Upper lobe of left lung (tissue), 6 donors: ENCODE measurements around the gene ATP2A3. TPM values are rescaled to one million over a fixed set of nuclear protein-coding genes. Genes with fewer than 3 reads are reported as not detected.

Experiments
- ATAC-seq, 2 donors: fragments of 200-7000 bp; cut with Tn5 transposase; one replicate each; pipeline ENCODE4 v1.9.1; 2022; ENCODE audit warnings: mild to moderate bottlenecking in 2 of 2, moderate library complexity in 2 of 2; ENCODE audit not compliant: low FRiP score in 2 of 2
- DNase-seq, 2 donors: peaks; one replicate each; pipeline ENCODE4 v3.0.0-alpha.2; 2019 to 2020
- H3K27ac ChIP-seq, 4 donors: fragments of 200-600 bp; sonication (generic); one replicate each; pipeline ENCODE4 v1.5.1; 2016 to 2019
- H3K27me3 ChIP-seq, 4 donors: fragments of 200-600 bp; sonication (generic); one replicate each; pipeline ENCODE4 v1.5.1; 2017 to 2019
- H3K36me3 ChIP-seq, 4 donors: fragments of 200-600 bp; sonication (generic); one replicate each; pipeline ENCODE4 v1.5.1; 2016 to 2019
- H3K4me1 ChIP-seq, 4 donors: fragments of 200-600 bp; sonication (generic); one replicate each; pipeline ENCODE4 v1.5.1; 2018 to 2019
- H3K4me3 ChIP-seq, 4 donors: fragments of 200-600 bp; sonication (generic); one replicate each; pipeline ENCODE4 v1.5.1; 2017 to 2019; ENCODE audit warnings: mild to moderate bottlenecking in 2 of 4, moderate library complexity in 1 of 4
- H3K9me3 ChIP-seq, 4 donors: fragments of 200-600 bp; sonication (generic); one replicate each; pipeline ENCODE4 v1.5.1; 2018 to 2019
- EP300 ChIP-seq, 4 donors: sonication (generic); formaldehyde crosslinking; IDR thresholded peaks; one replicate each; pipeline ENCODE4 v1.5.1; 2017; ENCODE audit warnings: antibody characterized with exemption in 4 of 4, control low read depth in 2 of 4
- POLR2A ChIP-seq, 4 donors: fragments of 450-650 bp; IDR thresholded peaks; one replicate each; pipeline ENCODE4 v1.5.1; 2016 to 2017; ENCODE audit warnings: antibody characterized with exemption in 4 of 4, mild to moderate bottlenecking in 2 of 4
- POLR2AphosphoS5 ChIP-seq, 2 donors: sonication (generic); formaldehyde crosslinking; IDR thresholded peaks; one replicate each; pipeline ENCODE4 v1.5.1; 2017; ENCODE audit warnings: antibody characterized with exemption in 2 of 2
- WGBS, 2 donors: methylation state at CpG; one replicate each; pipeline ENCODE4 v1.1.5; 2017 to 2018; 5-methylcytosine and 5-hydroxymethylcytosine counted together
- total RNA-seq, 6 donors: library from RNA; depleted of rRNA in 4 of 6; stranded (reverse); fragments of >200 nt in 4 of 6; gene quantifications; one replicate each; pipeline versions ENCODE4 v1.1.0 to v1.2.1, GENCODE V29; 2016 to 2021
- TF ChIP-seq, protein P1 (sequence below), 6 experiments: fragments of 450-650 bp in 4 of 6; fragments of 200-600 bp in 2 of 6; sonication (generic) in 2 of 6; IDR thresholded peaks; one replicate each; pipeline ENCODE4 v1.5.1; 2016 to 2019; ENCODE audit warnings: antibody characterized with exemption in 6 of 6
- donor health status: DM: no; HTN: no; CAD: no; lungs with moderate emphysema.
- donor health status: DM: no; HTN: yes; CAD: no; lungs with severe emphysema.

The ATP2A3 gene
- total RNA-seq, 6 donors from 2014 or later: 27.9 to 82.8 (median 41.4) TPM

- Histone ChIP-seq H3K4me1 (peaks cover 22 to 38% (median 33%) of the 10 kb centered on the region in 4 donors), H3K9me3 (no peaks in the 10 kb centered on the region), H3K36me3 (no peaks in the 10 kb centered on the region), H3K27ac (no peak overlapping the region), H3K4me3 (no peak overlapping the region), H3K27me3 (no peaks in the 10 kb centered on the region)
- TF ChIP-seq POLR2A (IDR thresholded peaks at IDR 0.05) (no peak), POLR2AphosphoS5 (IDR thresholded peaks at IDR 0.05) (no peak), EP300 (IDR thresholded peaks at IDR 0.05) (no peak)
- TF ChIP-seq, protein P1, sequence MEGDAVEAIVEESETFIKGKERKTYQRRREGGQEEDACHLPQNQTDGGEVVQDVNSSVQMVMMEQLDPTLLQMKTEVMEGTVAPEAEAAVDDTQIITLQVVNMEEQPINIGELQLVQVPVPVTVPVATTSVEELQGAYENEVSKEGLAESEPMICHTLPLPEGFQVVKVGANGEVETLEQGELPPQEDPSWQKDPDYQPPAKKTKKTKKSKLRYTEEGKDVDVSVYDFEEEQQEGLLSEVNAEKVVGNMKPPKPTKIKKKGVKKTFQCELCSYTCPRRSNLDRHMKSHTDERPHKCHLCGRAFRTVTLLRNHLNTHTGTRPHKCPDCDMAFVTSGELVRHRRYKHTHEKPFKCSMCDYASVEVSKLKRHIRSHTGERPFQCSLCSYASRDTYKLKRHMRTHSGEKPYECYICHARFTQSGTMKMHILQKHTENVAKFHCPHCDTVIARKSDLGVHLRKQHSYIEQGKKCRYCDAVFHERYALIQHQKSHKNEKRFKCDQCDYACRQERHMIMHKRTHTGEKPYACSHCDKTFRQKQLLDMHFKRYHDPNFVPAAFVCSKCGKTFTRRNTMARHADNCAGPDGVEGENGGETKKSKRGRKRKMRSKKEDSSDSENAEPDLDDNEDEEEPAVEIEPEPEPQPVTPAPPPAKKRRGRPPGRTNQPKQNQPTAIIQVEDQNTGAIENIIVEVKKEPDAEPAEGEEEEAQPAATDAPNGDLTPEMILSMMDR (IDR thresholded peaks at IDR 0.05): no peak
- DNase-seq: no peak
- 86 to 93% methylated on average over 6 to 8 of the region's 8 CpGs for WGBS, 2 donors
- no peak for ATAC-seq
Measured at GRCh38 chr17:3986939-3987335, 22.7 kb upstream of the ATP2A3 start.

DNA sequence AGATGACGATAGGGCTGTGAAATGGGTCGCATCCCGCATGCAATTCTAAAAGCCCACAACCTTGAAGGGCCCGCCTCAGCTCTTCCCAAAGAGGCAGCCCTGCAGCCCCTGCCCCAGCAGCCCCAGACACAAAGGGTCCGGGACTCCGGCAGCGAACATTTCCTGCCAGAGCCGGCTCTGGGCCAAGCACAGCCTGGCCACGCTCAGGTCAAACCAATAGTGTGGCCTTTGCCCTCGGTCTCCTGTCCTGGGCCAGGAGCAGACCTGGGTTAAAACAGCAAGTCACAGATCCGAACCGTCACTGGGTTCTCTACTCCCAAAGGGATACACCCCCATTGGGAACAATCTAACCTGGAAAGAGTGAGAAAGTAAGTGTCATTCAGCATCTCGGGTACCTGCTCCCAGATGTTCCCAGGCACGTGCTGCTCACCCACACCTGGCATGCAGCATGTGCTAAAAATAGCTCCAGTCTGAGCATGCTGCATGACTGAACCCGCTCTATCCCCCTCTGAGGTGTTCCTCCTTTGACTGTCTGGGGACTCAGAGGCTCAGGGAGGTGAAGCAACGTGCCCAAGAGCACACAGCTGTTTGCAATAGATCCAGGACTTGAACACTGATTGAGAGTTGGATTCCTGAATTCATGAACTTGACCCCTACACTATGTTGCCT, 22.2 kb upstream of the ATP2A3 start:
- DNase-seq (no peak), ATAC-seq (no peak)
- peak overlapping the region; percentile 35 to 76 (median 46) for H3K27ac ChIP-seq
- H3K27me3 ChIP-seq: no peaks in the 10 kb centered on the region
- no peaks in the 10 kb centered on the region for H3K36me3 ChIP-seq
- TF ChIP-seq EP300 (IDR thresholded peaks at IDR 0.05) (no peak), POLR2AphosphoS5 (IDR thresholded peaks at IDR 0.05) (no peak), POLR2A (IDR thresholded peaks at IDR 0.05) (no peak)
- TF ChIP-seq, protein P1 (IDR thresholded peaks at IDR 0.05): no peak
- H3K4me1 ChIP-seq: peaks cover 25 to 41% (median 34%) of the 10 kb centered on the region in 4 donors
- H3K9me3 ChIP-seq: no peaks in the 10 kb centered on the region
- 32 to 66% methylated on average over 6 to 16 of the region's 16 CpGs for WGBS, 2 donors
- no peak overlapping the region for H3K4me3 ChIP-seq

DNA sequence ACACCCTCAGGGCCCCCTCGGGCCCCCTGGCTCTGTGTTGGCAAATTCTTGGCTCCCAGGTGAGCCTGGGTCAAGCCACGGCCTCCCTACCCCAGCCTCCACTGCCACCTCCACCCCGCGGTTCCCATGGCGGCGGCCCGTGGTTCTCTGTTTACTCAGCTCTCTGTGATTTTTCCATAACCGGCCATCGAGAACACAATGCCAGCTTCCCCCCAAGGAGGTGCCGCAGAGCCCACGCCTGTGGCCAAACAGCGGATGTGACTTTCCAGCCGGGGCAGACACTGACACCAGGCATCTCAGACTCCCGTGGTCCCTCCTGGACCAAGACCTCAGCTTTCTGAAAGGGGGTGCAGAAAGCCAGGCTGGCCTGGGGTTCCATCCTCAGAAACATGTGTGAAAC, 21.6 kb upstream of the ATP2A3 start:
- Histone ChIP-seq H3K4me1 (peaks cover 29 to 45% (median 34%) of the 10 kb centered on the region in 4 donors), H3K27ac (peak overlapping the region; percentile 35 to 76 (median 48)), H3K27me3 (no peaks in the 10 kb centered on the region), H3K9me3 (no peaks in the 10 kb centered on the region), H3K36me3 (no peaks in the 10 kb centered on the region), H3K4me3 (no peak overlapping the region)
- 37 to 60% methylated on average over 9 to 14 of the region's 14 CpGs for WGBS, 2 donors
- DNase-seq: peak in 1 of 2 donors; percentile 63
- TF ChIP-seq POLR2AphosphoS5 (IDR thresholded peaks at IDR 0.05) (peak in 1 of 2 donors; percentile 63), POLR2A (IDR thresholded peaks at IDR 0.05) (no peak), EP300 (IDR thresholded peaks at IDR 0.05) (peak in 1 of 4 donors; percentile 18)
- TF ChIP-seq, protein P1 (IDR thresholded peaks at IDR 0.05): no peak
- peak in 1 of 2 donors; percentile 31 for ATAC-seq

DNA sequence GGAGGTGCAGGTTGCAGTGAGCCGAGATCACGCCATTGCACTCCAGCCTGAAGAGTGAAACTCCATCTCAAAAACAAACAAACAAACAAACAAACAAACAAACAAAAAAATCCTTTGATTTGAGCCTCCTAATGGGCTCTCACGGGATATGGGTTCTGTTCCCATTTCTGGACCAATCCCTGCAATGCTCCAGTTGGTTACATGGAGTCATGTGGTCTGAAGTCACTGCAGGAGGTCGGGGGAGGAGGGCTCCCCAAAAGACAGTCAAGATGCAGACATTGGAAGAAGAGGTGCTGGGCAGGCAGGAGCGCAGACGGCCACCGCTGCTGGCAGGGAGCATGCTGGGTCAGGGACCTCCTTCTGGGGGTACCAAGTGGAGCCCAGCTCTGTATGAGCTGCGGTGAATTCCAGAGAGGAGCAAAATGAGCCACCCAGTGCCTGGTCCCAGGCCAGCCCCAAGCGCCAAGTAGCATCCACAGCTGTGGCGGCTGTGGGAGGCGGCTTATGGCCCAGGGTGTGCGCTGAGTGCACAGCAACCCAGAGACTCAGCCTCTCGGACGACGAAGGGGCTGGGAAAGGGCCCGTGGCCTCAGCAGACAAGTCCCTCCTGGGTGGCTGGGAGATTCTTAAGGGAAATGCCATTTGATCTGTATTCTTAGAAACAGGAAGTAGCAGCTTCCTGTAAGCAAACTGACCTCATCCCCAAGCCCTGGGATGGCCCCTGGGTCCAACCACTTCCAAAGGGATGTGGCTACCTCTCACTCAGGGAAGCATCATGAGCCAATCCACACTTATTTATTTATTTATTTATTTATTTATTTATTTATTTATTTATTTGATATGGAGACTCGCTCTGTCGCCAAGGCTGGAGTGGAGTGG, 19.6 kb upstream of the ATP2A3 start:
- Histone ChIP-seq H3K4me1 (peaks cover 29 to 57% (median 36%) of the 10 kb centered on the region in 4 donors), H3K36me3 (no peaks in the 10 kb centered on the region), H3K9me3 (no peaks in the 10 kb centered on the region), H3K4me3 (no peak overlapping the region), H3K27ac (peak overlapping the region in 3 of 4 donors; percentile 20 to 82 (median 43)), H3K27me3 (no peaks in the 10 kb centered on the region)
- ATAC-seq: peak; percentile 38 to 47
- TF ChIP-seq POLR2A (IDR thresholded peaks at IDR 0.05): no peak
- peak in 2 of 4 donors; percentile 19 to 70 for TF ChIP-seq EP300 (IDR thresholded peaks at IDR 0.05)
- peak in 1 of 2 donors; percentile 41 for TF ChIP-seq POLR2AphosphoS5 (IDR thresholded peaks at IDR 0.05)
- DNase-seq: peak in 1 of 2 donors; percentile 66
- WGBS, 2 donors: 68 to 82% methylated on average over 6 to 17 of the region's 18 CpGs

- Histone ChIP-seq H3K4me1 (peaks cover 38 to 67% (median 46%) of the 10 kb centered on the region in 4 donors), H3K36me3 (no peaks in the 10 kb centered on the region), H3K27ac (peak overlapping the region in 1 of 4 donors; percentile 82), H3K27me3 (no peaks in the 10 kb centered on the region), H3K4me3 (no peak overlapping the region), H3K9me3 (no peaks in the 10 kb centered on the region)
- WGBS, 2 donors: 83 to 98% methylated on average over 6 to 8 of the region's 8 CpGs
- peak in 1 of 2 donors; percentile 47 for DNase-seq
- TF ChIP-seq POLR2AphosphoS5 (IDR thresholded peaks at IDR 0.05) (no peak), POLR2A (IDR thresholded peaks at IDR 0.05) (no peak), EP300 (IDR thresholded peaks at IDR 0.05) (no peak)
- TF ChIP-seq, protein P1 (IDR thresholded peaks at IDR 0.05): no peak
- ATAC-seq: no peak
Measured at GRCh38 chr17:3982541-3983017, 18.3 kb upstream of the ATP2A3 start.
